ENCODE results near the gene LSM14B.

LSM14B gene

DNA sequence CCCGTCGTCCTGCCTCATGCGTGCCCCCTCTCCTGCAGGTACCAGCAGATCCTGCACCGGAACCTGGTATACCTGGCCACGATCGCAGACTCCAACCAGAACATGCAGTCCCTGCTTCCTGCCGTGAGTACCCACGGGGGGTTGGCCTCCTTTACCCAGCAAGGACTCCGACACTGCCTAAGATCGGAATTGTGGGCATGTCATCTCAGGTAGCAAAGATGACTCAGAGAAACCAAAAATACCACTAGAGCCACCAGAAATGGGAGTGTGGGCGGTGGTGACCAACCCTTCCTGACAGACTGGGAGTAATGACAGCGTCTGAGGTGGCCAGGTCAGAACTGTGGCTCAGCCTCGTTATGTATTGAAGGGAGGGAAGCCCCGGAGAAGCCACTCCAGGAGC lies 37.6 kb downstream of the LSM14B start:
- TF ChIP-seq POLR2A (IDR thresholded peaks at IDR 0.05; ENCODE audit: extremely low read depth, insufficient read length) (no peak), MYC (IDR thresholded peaks at IDR 0.05; ENCODE audit: low read depth, low read length) (no peak)
- TF ChIP-seq, protein P1, sequence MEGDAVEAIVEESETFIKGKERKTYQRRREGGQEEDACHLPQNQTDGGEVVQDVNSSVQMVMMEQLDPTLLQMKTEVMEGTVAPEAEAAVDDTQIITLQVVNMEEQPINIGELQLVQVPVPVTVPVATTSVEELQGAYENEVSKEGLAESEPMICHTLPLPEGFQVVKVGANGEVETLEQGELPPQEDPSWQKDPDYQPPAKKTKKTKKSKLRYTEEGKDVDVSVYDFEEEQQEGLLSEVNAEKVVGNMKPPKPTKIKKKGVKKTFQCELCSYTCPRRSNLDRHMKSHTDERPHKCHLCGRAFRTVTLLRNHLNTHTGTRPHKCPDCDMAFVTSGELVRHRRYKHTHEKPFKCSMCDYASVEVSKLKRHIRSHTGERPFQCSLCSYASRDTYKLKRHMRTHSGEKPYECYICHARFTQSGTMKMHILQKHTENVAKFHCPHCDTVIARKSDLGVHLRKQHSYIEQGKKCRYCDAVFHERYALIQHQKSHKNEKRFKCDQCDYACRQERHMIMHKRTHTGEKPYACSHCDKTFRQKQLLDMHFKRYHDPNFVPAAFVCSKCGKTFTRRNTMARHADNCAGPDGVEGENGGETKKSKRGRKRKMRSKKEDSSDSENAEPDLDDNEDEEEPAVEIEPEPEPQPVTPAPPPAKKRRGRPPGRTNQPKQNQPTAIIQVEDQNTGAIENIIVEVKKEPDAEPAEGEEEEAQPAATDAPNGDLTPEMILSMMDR (IDR thresholded peaks at IDR 0.05; ENCODE audit: low read depth, low read length) = no peak
- TF ChIP-seq, protein P2, sequence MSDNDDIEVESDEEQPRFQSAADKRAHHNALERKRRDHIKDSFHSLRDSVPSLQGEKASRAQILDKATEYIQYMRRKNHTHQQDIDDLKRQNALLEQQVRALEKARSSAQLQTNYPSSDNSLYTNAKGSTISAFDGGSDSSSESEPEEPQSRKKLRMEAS (IDR thresholded peaks at IDR 0.05; ENCODE audit: low read depth, low read length) = no peak
- no peak overlapping the region for H3K4me3 ChIP-seq (ENCODE audit: low read depth, low read length)
- peak; percentile 30 for DNase-seq (ENCODE audit: low read depth)

DNA sequence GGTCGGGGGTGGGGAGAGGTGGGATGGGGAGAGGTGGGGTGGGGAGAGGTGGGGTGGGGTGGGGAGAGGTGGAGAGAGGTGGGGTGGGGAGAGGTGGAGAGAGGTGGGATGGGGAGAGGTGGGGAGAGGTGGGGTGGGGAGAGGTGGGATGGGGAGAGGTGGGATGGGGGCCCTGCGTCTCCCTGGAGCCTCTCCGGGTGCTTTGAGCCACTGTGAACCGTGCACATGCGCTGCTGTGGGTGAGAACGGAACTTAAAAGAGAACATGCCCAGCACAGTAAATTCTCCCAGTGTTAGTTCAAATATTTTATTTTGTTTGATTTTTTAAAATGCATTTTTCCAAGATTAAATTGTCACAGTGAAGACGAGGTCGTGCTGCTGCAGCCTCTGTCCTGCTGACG lies 38.0 kb downstream of the LSM14B start:
- no peak for DNase-seq (ENCODE audit: low read depth)
- TF ChIP-seq MYC (IDR thresholded peaks at IDR 0.05; ENCODE audit: low read depth, low read length) (no peak), POLR2A (IDR thresholded peaks at IDR 0.05; ENCODE audit: extremely low read depth, insufficient read length) (no peak)
- TF ChIP-seq, protein P1 (IDR thresholded peaks at IDR 0.05; ENCODE audit: low read depth, low read length) = no peak
- TF ChIP-seq, protein P2 (IDR thresholded peaks at IDR 0.05; ENCODE audit: low read depth, low read length) = no peak

DNA sequence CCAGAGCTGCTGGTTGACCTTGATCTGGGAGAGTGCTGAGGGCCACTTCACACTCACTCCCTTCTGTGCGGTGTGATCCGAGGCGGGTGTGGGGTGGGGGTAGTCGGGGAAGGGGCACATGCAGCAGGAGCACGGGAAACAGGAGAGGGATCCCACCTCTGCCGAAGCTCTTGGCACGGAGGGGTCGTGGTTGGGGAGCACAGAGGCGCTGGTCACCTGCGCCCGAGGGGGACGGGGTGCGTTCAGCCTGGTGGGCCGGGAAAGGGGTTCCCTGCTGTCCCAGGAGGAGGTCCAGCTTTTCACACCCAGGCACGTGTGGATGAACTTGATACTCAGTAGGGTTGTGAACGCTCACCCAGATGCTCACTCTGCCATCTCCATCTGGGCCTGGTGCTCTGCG lies 38.6 kb downstream of the LSM14B start:
- TF ChIP-seq POLR2A (IDR thresholded peaks at IDR 0.05; ENCODE audit: extremely low read depth, insufficient read length) = no peak
- TF ChIP-seq, protein P2 (IDR thresholded peaks at IDR 0.05; ENCODE audit: low read depth, low read length) = no peak
- TF ChIP-seq, protein P1 (IDR thresholded peaks at IDR 0.05; ENCODE audit: low read depth, low read length) = no peak
- TF ChIP-seq MYC (IDR thresholded peaks at IDR 0.05; ENCODE audit: low read depth, low read length) = no peak
- DNase-seq (ENCODE audit: low read depth) = no peak
- no peak overlapping the region for H3K4me3 ChIP-seq (ENCODE audit: low read depth, low read length)

More for the DNA sequence above, 38.0 kb downstream of the LSM14B start:
- no peak overlapping the region for H3K4me3 ChIP-seq (ENCODE audit: low read depth, low read length)

DNA sequence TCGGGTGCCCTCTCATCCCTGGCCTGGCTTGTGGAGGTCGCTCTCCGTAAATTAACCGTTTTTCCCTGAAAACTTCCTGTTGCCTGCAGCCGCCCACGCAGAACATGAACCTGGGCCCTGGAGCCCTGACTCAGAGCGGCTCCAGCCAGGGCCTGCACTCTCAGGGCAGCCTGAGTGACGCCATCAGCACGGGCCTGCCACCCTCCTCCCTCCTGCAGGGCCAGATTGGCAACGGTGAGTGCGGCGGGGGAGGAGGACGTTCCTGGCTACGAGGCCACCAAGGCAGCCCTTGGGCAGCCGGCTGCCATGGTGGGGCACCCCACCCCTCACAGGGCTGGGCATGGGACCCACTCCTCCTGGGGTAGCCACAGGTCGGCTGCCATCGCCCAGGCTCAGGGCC lies 39.1 kb downstream of the LSM14B start:
- H3K4me3 ChIP-seq (ENCODE audit: low read depth, low read length) = no peak overlapping the region
- TF ChIP-seq POLR2A (IDR thresholded peaks at IDR 0.05; ENCODE audit: extremely low read depth, insufficient read length) (no peak), MYC (IDR thresholded peaks at IDR 0.05; ENCODE audit: low read depth, low read length) (no peak)
- TF ChIP-seq, protein P1 (IDR thresholded peaks at IDR 0.05; ENCODE audit: low read depth, low read length) = no peak
- TF ChIP-seq, protein P2 (IDR thresholded peaks at IDR 0.05; ENCODE audit: low read depth, low read length) = no peak
- no peak for DNase-seq (ENCODE audit: low read depth)

DNA sequence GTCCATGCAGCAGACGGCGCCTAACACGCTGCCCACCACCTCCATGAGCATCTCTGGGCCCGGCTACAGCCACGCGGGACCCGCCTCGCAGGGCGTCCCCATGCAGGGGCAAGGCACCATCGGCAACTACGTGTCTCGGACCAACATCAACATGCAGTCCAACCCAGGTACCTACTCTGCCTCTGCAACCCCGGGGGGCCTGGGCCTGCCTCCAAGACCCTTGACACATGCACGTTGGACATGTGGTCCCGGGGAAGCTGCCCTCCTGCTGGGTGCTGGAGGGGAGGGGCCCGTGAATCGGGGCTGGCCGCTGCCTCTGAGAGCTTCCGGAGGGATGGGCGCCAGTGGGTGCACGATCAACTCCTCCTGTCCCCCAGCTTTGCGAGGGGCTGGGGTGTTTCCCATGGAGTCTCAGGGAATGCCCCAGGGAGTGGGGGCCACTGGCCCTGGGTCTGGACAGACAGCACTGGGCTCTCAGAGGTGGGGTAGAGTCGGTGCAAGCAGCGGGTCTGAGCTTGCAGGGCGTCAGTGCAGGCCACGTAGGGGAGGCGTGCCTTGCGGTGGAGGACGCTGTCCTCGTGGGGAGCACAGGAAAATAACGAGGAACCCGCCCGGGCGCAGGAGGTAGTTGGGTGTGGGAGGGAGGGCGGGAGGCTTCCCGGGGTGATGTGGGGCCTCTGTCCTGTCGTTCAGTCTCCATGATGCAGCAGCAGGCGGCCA lies 40.6 kb downstream of the LSM14B start:
- H3K4me3 ChIP-seq (ENCODE audit: low read depth, low read length) = no peak overlapping the region
- no peak for DNase-seq (ENCODE audit: low read depth)
- no peak for TF ChIP-seq POLR2A (IDR thresholded peaks at IDR 0.05; ENCODE audit: extremely low read depth, insufficient read length)
- no peak for TF ChIP-seq MYC (IDR thresholded peaks at IDR 0.05; ENCODE audit: low read depth, low read length)
- TF ChIP-seq, protein P2 (IDR thresholded peaks at IDR 0.05; ENCODE audit: low read depth, low read length) = no peak
- TF ChIP-seq, protein P1 (IDR thresholded peaks at IDR 0.05; ENCODE audit: low read depth, low read length) = no peak
